Suprapubic skin (tissue), 3 donors: ENCODE measurements around the gene SLC37A2.
"Not testable (repeated sequence)": the region's sequence is repeated elsewhere in the genome, so short reads cannot be mapped to it uniquely, and the experiment has no call there.

Source experiments
- EP300 ChIP-seq: sonication (generic); formaldehyde crosslinking; IDR thresholded peaks from one replicate; pipeline ENCODE4 v1.6.1; 2017; ENCODE audit warnings: antibody characterized with exemption
- TF ChIP-seq, protein P1 (sequence below), 2 donors: fragments of 200-600 bp in 1 of 2; fragments of 450-650 bp in 1 of 2; sonication (generic) in 1 of 2; IDR thresholded peaks; one replicate each; pipeline ENCODE4 v1.5.1; 2016 to 2019; ENCODE audit warnings: antibody characterized with exemption in 2 of 2, mild to moderate bottlenecking in 1 of 2, moderate library complexity in 1 of 2

DNA sequence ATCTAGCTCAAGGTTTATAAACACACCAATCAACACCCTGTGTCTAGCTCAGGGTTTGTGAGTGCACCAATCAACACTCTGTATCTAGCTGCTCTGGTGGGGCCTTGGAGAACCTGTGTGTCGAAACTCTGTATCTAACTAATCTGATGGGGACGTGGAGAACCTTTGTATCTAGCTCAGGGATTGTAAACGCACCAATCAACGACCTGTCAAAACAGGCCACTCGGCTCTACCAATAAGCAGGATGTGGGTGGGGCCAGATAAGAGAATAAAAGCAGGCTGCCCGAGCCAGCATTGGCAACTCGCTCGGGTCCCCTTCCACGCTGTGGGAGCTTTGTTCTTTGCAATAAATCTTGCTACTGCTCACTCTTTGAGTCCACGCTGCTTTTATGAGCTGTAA lies 27.0 kb downstream of the SLC37A2 start:
- not testable (repeated sequence) for TF ChIP-seq EP300
- TF ChIP-seq, protein P1, sequence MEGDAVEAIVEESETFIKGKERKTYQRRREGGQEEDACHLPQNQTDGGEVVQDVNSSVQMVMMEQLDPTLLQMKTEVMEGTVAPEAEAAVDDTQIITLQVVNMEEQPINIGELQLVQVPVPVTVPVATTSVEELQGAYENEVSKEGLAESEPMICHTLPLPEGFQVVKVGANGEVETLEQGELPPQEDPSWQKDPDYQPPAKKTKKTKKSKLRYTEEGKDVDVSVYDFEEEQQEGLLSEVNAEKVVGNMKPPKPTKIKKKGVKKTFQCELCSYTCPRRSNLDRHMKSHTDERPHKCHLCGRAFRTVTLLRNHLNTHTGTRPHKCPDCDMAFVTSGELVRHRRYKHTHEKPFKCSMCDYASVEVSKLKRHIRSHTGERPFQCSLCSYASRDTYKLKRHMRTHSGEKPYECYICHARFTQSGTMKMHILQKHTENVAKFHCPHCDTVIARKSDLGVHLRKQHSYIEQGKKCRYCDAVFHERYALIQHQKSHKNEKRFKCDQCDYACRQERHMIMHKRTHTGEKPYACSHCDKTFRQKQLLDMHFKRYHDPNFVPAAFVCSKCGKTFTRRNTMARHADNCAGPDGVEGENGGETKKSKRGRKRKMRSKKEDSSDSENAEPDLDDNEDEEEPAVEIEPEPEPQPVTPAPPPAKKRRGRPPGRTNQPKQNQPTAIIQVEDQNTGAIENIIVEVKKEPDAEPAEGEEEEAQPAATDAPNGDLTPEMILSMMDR (IDR thresholded peaks at IDR 0.05): not testable (repeated sequence)
